ENCODE results near the gene TPBGL. TPM values are rescaled to one million over a fixed set of nuclear protein-coding genes. Genes with fewer than 3 reads are reported as not detected.

TPBGL gene
- total RNA-seq, 4 donors from 2014 or later: not detected

DNA sequence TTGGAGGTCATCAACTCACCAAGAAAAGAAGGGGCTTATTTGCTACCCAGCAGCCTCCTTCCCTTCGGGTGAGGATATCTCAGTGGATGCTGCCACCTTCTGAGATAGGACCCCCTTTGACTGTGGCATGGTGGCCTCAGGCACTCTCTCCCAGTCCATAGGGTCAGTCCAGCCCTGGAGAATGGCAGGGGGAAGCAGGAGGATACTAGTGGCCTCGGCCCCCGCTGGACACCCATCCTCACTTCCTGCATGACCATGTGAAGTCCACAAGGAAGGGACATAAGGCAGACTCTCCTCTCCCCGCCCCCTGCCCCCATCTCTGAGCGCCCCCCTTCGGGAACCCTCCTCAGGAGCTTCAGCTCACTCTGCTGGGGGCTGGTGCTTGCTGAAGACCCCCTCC, 24.4 kb downstream of the TPBGL start:
- in situ Hi-C loops (cut with MboI; ENCODE audit: low sequenced_read_pairs in 4 of 4): no loop called here
- no peaks in the 10 kb centered on the region for H3K36me3 ChIP-seq
- H3K4me3 ChIP-seq: no peak overlapping the region
- TF ChIP-seq, protein P1, sequence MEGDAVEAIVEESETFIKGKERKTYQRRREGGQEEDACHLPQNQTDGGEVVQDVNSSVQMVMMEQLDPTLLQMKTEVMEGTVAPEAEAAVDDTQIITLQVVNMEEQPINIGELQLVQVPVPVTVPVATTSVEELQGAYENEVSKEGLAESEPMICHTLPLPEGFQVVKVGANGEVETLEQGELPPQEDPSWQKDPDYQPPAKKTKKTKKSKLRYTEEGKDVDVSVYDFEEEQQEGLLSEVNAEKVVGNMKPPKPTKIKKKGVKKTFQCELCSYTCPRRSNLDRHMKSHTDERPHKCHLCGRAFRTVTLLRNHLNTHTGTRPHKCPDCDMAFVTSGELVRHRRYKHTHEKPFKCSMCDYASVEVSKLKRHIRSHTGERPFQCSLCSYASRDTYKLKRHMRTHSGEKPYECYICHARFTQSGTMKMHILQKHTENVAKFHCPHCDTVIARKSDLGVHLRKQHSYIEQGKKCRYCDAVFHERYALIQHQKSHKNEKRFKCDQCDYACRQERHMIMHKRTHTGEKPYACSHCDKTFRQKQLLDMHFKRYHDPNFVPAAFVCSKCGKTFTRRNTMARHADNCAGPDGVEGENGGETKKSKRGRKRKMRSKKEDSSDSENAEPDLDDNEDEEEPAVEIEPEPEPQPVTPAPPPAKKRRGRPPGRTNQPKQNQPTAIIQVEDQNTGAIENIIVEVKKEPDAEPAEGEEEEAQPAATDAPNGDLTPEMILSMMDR (IDR thresholded peaks at IDR 0.05 in 4 of 5, conservative IDR thresholded peaks at IDR 0.05 in 1 of 5): no peak
- TF ChIP-seq POLR2A (IDR thresholded peaks at IDR 0.05): no peak
- no peaks in the 10 kb centered on the region for H3K4me1 ChIP-seq
- DNase-seq (peak in 1 of 2 donors; percentile 4), ATAC-seq (no peak)
- H3K9me3 ChIP-seq: no peaks in the 10 kb centered on the region
- intact Hi-C loops (cut with DNase I; ENCODE audit: low total_unique reads): no loop called here
- H3K27me3 ChIP-seq: no peaks in the 10 kb centered on the region
- H3K27ac ChIP-seq: no peak overlapping the region

DNA sequence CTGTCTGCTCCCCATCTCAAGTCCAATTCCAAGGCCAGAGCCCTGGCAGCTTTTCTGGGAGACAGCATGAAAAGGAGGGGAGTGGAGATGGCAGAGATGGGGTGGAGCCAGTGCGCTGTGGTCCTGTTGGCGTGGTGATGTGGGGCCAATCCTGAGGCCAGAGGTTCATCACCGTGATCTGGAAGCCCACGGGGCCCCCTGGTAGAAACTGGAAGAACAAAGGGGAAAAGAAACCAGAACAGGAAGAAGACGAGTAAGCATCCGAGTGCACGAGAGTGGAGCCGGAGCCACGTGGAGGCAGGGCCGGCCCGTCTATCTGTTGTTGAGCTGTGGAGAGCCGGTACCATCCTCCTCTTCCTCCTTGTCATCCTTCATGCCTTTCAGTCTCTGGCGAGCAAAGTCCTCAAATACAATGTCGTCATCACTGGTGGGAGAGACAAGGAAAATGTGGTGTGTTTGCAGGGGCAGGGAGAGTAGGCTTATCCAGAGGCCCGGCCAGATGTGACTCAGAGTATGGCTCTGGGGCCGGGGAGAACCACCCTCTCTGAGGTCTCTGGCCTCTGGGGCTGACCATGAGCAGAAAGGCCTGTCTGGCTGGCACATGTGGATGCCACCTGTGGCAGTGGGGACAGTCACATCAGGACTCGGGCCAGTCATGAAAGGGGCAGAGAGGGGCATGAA, 25.4 kb downstream of the TPBGL start:
- H3K27me3 ChIP-seq: no peaks in the 10 kb centered on the region
- H3K27ac ChIP-seq: no peak overlapping the region
- H3K36me3 ChIP-seq: no peaks in the 10 kb centered on the region
- intact Hi-C loops (cut with DNase I; ENCODE audit: low total_unique reads) (no loop called here), in situ Hi-C loops (cut with MboI; ENCODE audit: low sequenced_read_pairs in 4 of 4) (no loop called here)
- TF ChIP-seq, protein P1 (IDR thresholded peaks at IDR 0.05 in 4 of 5, conservative IDR thresholded peaks at IDR 0.05 in 1 of 5): no peak
- no peak for TF ChIP-seq POLR2A (IDR thresholded peaks at IDR 0.05)
- DNase-seq: peak in 1 of 2 donors; percentile 9
- ATAC-seq: no peak
- no peaks in the 10 kb centered on the region for H3K9me3 ChIP-seq
- no peak overlapping the region for H3K4me3 ChIP-seq
- no peaks in the 10 kb centered on the region for H3K4me1 ChIP-seq

DNA sequence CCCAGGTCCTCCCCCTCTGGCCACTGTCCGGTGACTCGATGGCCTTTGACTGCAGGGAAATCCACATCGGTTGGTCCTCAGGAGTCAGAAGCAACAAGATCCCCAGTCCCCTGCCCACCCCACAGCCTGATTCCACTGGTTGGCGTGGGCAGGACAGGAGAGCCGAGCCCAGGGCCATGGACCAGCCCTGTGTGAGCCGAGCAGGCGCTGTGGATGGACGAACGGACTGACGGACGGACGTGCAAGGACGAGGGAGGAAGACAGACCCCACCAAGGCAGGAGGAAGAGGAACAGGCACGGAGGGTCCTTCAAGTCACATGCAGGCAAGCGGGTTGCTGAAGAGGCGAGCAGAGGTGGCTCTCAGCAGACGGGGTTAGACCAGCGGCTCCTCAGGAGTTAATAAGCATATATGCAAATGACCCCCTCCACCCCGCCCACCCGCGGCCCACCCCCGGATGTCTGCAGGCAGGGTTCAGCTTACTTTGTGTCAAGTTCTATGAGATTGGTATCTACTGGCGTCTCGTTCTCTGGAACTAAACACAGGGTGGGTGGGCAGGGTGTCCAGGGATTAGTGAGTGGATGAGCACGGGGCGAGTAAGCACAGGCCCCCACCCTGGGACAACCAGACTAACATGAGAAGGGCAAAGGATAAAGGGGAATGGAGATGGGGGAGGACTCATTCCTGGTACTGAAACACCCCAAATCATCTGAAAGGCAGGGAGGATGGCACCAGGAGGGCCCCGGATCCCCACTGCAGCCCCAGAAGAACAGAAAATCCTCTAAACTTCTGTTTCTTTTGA, 26.8 kb downstream of the TPBGL start:
- H3K36me3 ChIP-seq: no peaks in the 10 kb centered on the region
- no peak for TF ChIP-seq POLR2A (IDR thresholded peaks at IDR 0.05)
- TF ChIP-seq, protein P1 (IDR thresholded peaks at IDR 0.05 in 4 of 5, conservative IDR thresholded peaks at IDR 0.05 in 1 of 5): no peak
- no peak overlapping the region for H3K27ac ChIP-seq
- DNase-seq (peak in 1 of 2 donors; percentile 9), ATAC-seq (no peak)
- H3K9me3 ChIP-seq: no peaks in the 10 kb centered on the region
- H3K4me3 ChIP-seq: no peak overlapping the region
- in situ Hi-C loops (cut with MboI; ENCODE audit: low sequenced_read_pairs in 4 of 4) (no loop called here), intact Hi-C loops (cut with DNase I; ENCODE audit: low total_unique reads) (no loop called here)
- H3K4me1 ChIP-seq: no peaks in the 10 kb centered on the region
- no peaks in the 10 kb centered on the region for H3K27me3 ChIP-seq

DNA sequence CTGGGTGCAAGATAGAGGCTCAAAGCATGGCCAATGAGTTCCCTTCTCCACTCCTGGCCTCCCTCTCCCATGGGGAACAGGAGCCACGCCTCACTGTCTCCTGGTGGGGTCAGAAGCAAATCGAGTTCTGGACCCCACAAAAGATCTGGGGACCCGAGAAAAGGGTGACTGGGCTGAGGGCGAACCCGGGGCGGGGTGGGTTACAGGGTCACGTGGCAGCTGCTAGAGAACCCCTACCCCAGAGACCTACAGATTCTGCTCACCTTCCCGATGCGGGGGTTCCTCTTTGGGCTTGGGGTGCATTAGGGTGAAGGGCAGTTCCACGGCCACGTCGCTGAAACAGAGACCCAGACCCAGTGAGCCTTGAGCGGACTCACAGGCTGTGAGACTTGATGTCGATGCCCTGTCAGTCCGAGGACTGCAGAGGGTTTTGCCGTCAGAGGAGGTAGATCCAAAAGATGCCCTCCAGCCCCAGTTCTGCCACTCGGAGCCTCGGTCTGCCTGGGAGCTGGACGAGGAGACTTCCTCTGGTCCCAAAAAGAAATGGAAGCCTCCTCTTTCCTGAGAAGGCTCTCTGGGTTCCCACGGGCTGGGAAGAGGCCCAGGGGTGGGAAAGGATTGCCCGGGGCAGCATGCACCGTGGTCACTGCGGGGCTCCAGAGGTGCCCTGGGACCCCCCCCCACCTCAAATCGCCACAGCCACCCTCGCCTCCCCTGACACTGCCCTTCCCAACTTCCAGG, 28.2 kb downstream of the TPBGL start:
- intact Hi-C loops (cut with DNase I; ENCODE audit: low total_unique reads) (no loop called here), in situ Hi-C loops (cut with MboI; ENCODE audit: low sequenced_read_pairs in 4 of 4) (no loop called here)
- ATAC-seq (no peak), DNase-seq (peak in 1 of 2 donors; percentile 8)
- Histone ChIP-seq H3K27me3 (no peaks in the 10 kb centered on the region), H3K36me3 (no peaks in the 10 kb centered on the region), H3K27ac (no peak overlapping the region), H3K4me3 (no peak overlapping the region), H3K4me1 (no peaks in the 10 kb centered on the region), H3K9me3 (no peaks in the 10 kb centered on the region)
- TF ChIP-seq, protein P1 (IDR thresholded peaks at IDR 0.05 in 4 of 5, conservative IDR thresholded peaks at IDR 0.05 in 1 of 5): no peak
- no peak for TF ChIP-seq POLR2A (IDR thresholded peaks at IDR 0.05)
